Measurements from ENCODE around the gene TIGAR. TPM values are rescaled to one million over a fixed set of nuclear protein-coding genes. Genes with fewer than 3 reads are reported as not detected.

Gene TIGAR
- total RNA-seq, 1 experiment from 2014 or later: 27.5 TPM

- H2BK5ac ChIP-seq (ENCODE audit: insufficient read length, low read length): no peak overlapping the region
- no peak overlapping the region for H2BK15ac ChIP-seq (ENCODE audit: low read depth, low read length)
- H3K18ac ChIP-seq (ENCODE audit: insufficient read length, low read depth, low read length): peak overlapping the region; percentile 88
- Mint-ChIP-seq H3K27me3 (ENCODE audit: low read depth) (peaks cover 72% of the 10 kb centered on the region), H3K4me3 (peak overlapping the region; percentile 71 to 93), H3K9me3 (peaks cover 2 to 3% of the 10 kb centered on the region in 2 experiments; a peak in 3 of 5 replicates), H3K27ac (peak overlapping the region in 1 of 3 experiments; percentile 86; a peak in 2 of 7 replicates), H3K36me3 (ENCODE audit: insufficient read depth in 1 of 3, low read depth in 3 of 3) (peaks cover 10 to 16% (median 13%) of the 10 kb centered on the region in 3 experiments), H3K4me1 (peaks cover 29 to 32% of the 10 kb centered on the region in 2 experiments)
- no peak overlapping the region for H3T11ph ChIP-seq (ENCODE audit: low read length)
- no CpG with 5 or more reads among the region's 43 CpGs for WGBS (ENCODE audit: extremely low coverage, insufficient read length, low lambda C conversion rate)
- no peak overlapping the region for H3K56ac ChIP-seq (ENCODE audit: insufficient read length, low read depth, low read length)
- H2BK120ac ChIP-seq (ENCODE audit: low read depth, low read length, poor library complexity, severe bottlenecking): peak overlapping the region; percentile 65
- DNase-seq: peak; percentile 92
- no peaks in the 10 kb centered on the region for H3K9me3 ChIP-seq (ENCODE audit: control insufficient read depth, low read depth, low read length)
- no peak overlapping the region for H4K5ac ChIP-seq (ENCODE audit: insufficient read length, low read depth, low read length)
- peaks cover 2% of the 10 kb centered on the region for H4K20me1 ChIP-seq (ENCODE audit: control insufficient read depth, insufficient read depth, insufficient read length)
- H4K91ac ChIP-seq (ENCODE audit: insufficient read length, low read depth, low read length): no peak overlapping the region
- H3K14ac ChIP-seq (ENCODE audit: insufficient read depth, low read length): peak overlapping the region; percentile 33
- no peaks in the 10 kb centered on the region; the same call in 1 of the 2 replicates for H3K27me3 ChIP-seq (ENCODE audit: insufficient read depth, low read length)
- no peak overlapping the region for H3K27ac ChIP-seq (ENCODE audit: insufficient read length, low read depth, low read length)
- no peak overlapping the region for H2AFZ ChIP-seq (ENCODE audit: low read length)
- TF ChIP-seq CTCF (conservative IDR thresholded peaks at IDR 0.05): no peak
- H3K9ac ChIP-seq (ENCODE audit: extremely low read depth, insufficient read length, low read length): peak overlapping the region; percentile 47
- peak overlapping the region; percentile 90 for H3K4me2 ChIP-seq (ENCODE audit: insufficient read depth, insufficient read length, low read length)
- peak overlapping the region; percentile 68 for H2BK12ac ChIP-seq (ENCODE audit: insufficient read length, low read depth, low read length)
- no peak overlapping the region for H3K23ac ChIP-seq (ENCODE audit: insufficient read length, low read depth, low read length)
- no peaks in the 10 kb centered on the region for H3K79me1 ChIP-seq (ENCODE audit: insufficient read depth, low read depth, low read length, poor library complexity, severe bottlenecking)
- peaks cover 10% of the 10 kb centered on the region; the same call in 1 of the 2 replicates for H3K79me2 ChIP-seq (ENCODE audit: insufficient read depth, low read length)
- peak overlapping the region; percentile 29 for H2BK20ac ChIP-seq (ENCODE audit: low read depth, low read length, poor library complexity, severe bottlenecking)
- peaks cover 4% of the 10 kb centered on the region; the same call in 1 of the 2 replicates for H3K4me1 ChIP-seq (ENCODE audit: insufficient read depth, low read length)
- peak overlapping the region; percentile 58 for H2AK5ac ChIP-seq (ENCODE audit: insufficient read length, low read length)
- peaks cover 59% of the 10 kb centered on the region for H3K23me2 ChIP-seq (ENCODE audit: insufficient read length, low read depth, low read length, poor library complexity, severe bottlenecking)
- H3K4ac ChIP-seq (ENCODE audit: low read depth, low read length): no peak overlapping the region; the same call in 1 of the 2 replicates
- no peak overlapping the region for H4K8ac ChIP-seq (replicated peaks; ENCODE audit: insufficient read length, low read depth, low read length)
These were observed 49.1 kb upstream of the TIGAR start for GRCh38 chr12:4271717-4272423.
